Measurements from ENCODE around the gene OCSTAMP.
A peak's percentile ranks its signal among the peaks of the same experiment; 100 is the strongest.

The OCSTAMP gene

DNA sequence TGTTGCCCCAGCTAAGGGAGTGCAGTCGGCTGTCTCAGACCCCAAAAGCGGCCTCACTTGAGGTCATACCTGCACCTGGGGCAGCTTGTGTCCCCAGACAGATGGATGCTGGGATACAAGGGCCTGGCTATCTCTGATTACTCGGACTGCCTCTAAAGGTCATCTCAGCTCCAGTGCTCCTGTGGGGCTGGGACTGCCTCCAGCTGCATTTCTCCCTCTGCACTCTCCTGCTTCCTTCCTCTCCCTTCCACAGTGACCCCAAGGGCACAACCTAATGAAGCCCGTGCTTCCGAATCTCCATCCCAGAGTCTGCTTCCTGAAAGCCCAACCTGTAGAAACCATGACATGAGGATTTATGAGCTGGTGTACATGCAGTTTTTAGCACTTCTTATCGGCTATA lies 22.8 kb upstream of the OCSTAMP start:
- peak in 1 of 56 donors; percentile 10 for DNase-seq

DNA sequence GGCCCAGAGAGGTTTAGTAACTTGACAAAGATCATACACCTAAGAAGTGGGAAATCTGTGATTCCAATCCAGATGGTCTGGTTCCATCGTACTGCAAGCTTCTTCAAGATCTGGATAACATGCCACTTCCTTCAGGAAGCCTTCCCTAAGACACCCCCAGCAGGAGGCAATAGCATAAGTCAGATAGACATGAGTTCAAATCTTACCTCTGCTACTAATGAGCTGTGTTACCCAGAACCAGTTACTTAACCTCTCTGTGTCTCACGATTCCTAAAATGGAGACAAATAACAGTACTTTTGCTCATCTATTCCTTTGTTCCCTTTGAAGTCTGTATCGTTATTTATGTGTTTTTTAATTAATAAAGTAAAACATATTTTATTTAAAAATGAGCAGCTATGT lies 22.3 kb upstream of the OCSTAMP start:
- no peak for DNase-seq

DNA sequence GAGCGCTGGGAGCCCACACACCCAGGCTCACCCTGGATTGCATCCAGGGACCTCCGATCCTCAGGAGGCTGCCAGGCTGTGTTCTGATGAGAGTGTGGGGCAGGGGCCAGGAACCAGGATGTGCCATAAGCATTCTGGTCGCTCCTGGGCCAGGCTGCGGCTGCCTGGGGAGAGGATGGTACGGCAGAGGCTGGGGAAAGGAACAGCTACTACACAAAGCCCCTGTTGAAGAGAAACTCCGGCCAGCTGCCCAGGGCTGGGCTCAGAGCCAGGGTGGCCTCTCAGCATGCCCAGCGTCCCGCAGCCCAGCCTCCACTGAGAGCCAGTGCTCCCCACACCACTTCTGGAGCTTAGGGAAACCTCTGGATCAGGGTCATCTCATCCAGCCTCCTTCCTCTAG lies 21.7 kb upstream of the OCSTAMP start:
- DNase-seq: peak; percentile 39 to 97 (median 92)

DNA sequence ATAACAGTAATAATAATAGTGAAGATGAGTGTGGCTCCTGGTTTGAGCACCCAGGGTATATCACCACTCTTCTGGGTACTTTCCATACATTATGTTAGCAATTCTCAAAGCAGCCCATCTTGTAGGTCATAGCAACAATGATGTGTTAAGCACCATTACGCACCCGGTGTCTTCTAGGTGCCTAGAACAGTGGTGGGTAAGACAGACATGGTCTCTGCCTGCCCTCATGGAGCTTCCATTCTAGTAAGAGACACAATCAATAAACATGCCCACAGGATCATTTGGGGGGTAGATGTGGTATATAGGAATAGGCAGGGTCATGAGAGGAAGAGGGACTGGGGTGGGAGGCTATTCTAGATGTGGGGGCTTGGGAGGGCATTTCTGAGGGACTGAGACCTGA lies 21.0 kb upstream of the OCSTAMP start:
- DNase-seq: no peak

DNA sequence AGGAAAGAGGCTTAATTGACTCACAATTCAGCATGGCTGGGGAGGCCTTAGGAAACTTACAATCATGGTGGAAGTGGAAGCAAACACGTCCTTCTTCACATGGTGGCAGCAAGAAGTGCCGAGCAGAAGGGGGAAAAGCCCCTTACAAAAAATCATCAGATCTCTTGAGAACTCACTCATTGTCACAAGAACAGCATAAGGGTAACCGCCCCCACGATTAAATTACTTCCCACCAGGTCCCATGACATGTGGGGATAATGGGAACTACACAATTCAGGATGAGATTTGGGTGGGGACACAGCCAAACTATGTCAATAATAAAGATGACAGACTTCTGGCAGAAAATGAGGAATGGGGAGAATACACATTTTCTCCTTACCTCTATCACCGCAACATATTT lies 20.5 kb upstream of the OCSTAMP start:
- no peak for DNase-seq

DNA sequence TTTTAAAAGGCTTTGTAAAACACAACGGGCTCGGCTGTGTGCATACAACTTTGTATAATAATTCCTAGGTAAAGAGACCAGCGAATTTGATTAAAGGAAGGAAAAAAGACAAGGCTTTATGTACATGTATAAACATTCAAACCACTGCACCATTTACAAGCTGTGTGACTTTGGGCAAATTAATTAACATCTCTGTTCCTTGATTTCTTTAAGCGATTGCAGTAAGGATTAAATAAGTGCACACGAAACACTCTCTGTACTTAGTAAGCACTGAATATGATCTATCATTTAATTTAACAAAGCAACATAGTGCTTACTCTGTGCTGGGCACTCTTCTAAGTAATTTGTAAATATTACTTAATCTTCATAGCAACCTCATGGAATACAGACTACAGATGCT lies 19.5 kb upstream of the OCSTAMP start:
- DNase-seq: no peak

DNA sequence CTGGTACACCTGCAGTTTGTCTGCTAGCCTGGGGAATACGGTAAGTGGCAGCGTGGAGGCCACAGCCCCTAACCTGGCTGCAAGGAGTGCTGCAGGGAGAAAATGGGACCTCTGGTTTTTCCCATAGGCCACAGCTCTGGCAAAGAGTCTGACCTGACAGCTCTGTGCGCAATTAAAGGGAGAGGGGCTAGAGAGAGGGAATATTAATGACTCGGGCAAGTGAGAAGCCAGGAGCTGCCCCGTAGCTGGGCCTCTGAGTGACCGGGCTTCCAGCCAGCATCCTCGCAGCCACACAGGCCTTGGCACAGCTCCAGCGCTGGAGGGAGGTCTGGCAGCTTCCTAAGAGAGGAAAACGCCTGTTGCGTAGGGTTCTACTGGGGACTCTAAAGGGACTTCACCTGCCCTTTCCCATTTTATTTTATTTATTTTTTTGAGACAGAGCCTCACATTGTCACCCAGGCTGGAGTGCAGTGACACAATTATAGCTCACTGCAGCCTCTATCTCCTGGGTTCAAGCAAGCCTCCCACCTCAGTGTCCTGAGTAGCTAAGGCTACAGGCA lies 18.2 kb upstream of the OCSTAMP start:
- DNase-seq: peak in 55 of 56 donors; percentile 52 to 97 (median 86)

DNA sequence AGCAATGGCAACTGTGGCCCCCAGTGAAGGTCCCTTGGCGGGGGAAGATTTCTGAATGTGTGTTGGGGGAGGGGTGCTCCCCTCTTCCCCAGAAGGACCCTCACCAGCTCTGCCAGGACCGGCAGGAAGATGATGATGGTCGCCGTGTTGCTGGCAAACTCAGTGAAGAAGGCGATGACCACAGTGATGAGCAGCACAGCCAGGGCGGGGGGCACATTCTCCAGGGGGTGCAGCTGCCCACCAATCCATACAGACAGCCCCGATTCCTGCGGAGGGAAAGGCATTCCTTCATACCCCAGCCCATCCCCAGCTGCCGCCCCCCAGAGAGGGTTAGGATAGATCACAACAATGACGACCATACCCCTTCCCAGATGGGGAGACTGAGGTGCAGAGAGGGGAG lies 15.7 kb upstream of the OCSTAMP start:
- no peak for DNase-seq

DNA sequence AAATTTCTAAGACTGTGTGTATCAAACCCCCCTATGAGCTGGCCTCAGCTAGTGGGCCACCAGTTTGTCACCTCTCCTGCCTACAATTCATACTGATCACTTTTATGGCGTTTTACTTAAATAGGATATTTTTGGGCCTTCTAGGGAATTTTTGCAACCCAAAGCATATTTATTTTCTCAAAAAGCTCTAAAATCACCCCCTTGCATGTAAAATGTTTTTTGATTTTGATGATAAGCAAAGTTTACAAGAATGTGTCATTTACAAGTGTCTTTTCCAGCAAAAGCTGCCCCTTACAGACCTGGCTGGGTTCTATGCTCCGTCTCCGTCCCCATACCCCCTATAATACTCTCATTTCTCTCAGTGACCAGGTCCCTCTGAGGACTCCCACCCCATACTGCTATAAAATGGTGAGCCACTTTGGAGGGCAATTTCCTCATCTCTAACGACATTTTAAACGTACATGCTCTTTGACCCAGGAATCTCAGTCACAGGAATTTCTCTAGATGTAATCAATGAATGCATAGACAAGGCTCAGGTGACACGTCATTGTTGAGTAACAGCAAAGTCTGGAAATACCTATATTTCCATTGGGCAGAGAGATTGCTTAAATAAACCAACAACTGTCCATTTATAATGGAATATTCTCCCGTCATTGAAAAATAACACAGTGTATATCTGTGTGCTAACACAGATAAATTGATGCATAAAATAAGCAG lies 13.9 kb upstream of the OCSTAMP start:
- no peak for DNase-seq

DNA sequence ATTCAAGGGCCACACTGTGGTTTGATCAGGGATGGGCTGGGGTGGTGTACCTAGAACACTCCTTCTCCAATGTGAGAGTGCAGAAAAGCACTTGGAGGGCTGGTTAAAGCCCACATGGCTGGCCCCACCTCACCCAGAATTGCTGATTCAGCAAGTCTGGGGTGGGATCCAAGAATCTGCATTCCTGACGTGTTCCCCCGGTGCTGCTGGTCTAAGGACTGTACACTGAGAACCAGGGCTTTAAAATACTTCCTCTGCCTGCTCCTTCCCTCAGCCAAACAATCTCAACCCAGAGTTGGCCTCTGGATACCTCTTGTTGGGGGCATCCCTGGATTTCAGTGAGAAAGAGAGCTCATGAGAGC lies 13.4 kb upstream of the OCSTAMP start:
- DNase-seq: peak in 5 of 56 donors; percentile 9 to 44 (median 38)

DNA sequence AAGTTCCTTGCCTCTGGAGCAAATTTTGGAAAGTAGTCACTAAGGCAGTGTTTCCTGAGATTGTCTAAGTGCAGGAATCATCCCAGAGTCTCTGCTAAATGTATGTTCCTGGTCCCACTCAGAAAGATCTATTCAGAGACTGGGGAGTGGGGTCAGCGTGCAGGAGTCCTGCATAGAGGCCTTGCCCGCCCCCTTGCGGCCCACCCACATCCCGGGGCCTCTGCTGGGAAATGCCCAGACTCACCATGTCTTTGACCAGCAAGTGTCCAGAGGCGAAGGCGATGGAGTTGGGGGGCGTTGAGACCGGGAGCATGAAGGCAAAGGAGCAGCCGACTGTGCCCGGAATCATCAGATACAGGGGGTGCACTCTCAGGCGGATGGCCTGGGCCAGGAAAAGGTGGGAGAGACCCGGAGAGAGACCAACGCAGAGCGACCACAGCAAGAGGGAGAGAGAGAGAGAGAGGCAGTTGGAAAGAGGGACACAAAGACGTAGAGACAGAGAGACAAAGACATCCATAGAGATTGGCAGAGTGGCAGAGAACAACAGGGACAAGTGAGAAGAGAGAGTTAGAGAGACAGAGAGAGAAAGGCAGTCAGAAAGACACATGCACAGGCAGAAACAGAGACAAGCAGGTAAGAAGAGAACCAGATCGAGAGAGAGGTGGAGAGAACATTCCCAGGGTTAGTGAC lies 12.9 kb upstream of the OCSTAMP start:
- DNase-seq: peak in 31 of 56 donors; percentile 15 to 68 (median 39)

DNA sequence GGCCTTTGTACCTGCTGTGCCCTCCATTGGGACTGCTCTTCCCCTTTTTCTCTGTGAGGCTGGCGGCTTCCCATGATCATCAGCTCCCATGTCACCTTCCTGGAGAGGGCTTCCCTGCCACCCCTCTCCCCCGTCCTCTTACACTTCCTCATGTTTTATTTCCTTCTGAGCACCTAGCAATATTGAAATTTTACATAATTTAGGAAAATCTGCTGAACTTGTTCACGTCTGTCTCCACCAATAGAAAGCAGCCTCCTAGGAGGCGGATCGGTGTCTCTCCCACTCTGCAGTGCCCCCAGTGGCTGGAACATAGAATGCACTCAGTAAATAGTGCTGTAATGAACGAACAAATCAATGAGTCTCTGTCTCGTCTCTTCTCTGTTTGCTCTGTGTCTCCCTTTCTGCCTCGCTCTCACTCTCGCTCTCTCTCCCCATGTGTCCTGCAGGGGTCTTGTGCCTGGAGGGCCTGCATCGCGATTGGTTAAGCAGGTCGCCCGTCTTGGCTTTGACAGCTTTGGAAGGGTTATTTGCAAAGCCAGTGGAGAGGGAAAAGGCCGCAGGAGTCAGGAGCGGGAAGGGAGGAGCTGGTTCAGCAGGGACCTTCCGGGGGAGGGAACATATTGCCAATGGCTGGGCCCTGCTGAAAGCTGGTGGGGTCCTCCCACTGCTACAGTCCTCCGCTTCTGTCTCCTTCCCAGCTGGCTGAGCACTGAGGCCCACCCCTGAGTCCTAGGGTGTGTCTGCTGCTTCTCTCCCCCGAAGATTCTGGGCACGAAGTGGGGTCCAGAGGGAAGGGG lies 12.1 kb upstream of the OCSTAMP start:
- peak in 53 of 56 donors; percentile 24 to 91 (median 76) for DNase-seq

DNA sequence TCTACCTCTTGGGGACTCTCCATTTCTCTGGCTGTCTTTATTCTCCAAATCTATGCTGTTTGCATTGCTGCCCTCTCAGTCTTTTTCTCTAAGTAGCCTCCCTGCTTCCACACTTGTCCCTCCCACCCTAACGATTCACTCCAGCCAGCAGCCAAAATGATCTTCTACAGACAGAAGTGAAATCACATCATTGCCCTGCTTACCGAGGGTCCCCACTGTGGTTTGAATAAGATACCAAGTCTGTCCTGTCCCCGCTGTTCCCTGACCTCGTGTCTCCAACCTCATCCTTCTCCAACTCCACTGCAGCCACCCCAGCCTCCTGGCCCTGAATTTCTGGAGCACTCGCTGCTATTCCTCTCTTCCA lies 11.5 kb upstream of the OCSTAMP start:
- peak in 2 of 56 donors; percentile 37 to 46 for DNase-seq

DNA sequence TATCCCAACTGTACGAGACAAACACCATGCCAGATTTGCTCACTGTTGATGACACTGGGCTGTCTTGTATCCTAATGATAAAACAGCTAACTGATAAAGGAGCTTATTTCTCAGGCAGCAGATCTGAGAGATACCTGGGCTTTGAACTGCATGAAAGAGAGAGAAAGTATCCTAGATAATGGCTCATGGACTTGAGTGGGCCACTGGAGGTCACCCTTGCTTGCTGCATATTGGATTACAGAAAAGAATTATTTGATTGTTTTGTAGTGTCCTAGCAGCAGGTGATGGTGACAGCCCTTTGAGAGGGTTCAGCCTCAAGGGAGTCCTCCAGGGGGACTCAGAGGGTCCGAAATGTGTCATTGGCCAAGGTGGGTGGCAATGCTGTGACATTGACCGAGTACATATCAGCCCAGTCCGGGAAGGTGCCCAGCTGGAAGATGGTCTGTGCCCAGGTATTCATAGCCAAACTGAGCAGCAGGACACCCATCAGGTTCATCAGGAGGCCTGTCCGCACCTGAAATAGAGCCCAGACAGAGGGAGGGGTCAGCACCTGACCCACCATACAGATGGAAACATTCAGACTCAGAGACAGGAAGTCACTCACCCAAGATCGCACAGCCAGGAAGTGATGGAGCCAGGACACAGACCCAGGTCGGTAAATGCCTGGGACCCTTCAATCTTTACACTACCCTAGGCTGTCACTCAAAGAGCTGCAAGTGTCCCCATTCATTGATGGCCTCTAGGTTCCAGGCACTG lies 9.4 kb upstream of the OCSTAMP start:
- DNase-seq: peak in 19 of 56 donors; percentile 5 to 61 (median 34)

DNA sequence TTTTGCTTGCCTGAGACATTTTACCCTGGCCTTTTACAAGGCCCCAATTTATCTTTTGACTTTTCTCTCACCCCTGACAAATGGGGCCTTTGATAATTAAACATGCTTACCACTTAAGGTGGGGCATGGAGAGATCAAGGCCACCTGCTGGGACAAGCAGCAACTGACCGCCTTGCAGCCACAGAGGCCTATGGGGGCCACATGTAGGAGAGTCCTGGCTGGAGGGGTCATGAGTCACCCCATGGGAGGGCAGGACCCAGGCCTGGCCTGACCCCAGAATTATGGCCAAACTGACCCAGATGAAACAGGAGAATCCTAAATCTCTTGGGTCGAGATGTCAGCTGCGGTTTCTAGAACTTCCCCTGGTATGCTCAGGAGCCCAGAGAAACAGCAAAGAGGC lies 8.5 kb upstream of the OCSTAMP start:
- no peak for DNase-seq

DNA sequence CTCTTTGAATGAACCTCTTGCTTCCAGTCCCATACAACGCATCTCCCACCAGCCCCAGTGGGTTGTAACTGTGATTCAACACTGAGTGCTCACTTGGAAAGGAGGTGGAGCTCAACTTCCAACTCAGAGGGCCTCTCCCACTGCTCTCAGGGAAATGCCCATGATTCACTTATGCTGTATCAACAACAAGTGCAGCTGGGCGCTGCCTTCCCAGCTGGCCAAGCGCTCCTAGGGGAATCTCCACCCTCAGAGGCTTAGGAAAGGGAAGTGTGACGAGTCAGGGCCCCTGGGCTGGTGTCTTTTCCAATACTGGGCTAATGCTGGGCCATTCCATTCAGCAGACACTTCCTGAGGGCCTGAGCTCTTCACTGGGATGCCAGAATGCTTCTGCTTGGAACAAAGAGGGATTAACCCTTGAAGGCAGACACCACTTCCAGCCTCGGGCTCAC lies 8.1 kb upstream of the OCSTAMP start:
- DNase-seq: peak in 22 of 56 donors; percentile 6 to 70 (median 30)

DNA sequence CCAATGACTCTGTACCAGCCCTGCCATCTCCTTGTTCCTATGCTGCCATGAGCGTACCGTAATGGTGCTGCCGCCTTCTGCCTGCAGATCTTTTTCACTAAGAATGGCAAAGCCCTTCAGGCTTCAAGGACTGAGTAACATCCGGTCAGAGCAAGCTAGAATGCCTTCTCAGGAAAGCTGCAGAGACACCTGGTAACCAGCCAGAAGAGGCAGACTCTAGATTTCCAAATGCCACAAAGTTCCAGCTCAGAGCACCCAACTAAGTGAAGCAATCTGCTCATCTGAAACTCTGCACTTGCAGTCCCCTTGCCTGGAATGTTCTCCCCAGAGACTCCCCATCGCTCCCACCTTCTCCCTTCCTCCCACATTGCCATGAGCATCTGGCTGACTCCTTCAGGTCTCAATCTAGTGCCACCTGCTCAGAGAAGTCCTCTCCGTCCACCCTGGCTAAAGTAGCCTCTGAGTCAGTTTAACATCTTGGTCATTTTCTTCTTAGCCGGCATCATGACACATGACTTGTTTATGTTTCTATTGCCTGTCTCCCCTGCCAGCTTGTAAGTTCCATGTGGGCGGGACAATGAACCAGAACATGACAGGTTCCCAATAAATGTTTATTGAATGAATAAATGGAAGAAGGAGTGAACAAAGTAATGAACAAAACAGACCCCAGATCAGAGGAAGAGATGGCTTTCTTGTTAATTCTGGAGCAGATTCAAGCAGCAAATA lies 6.9 kb upstream of the OCSTAMP start:
- no peak for DNase-seq

DNA sequence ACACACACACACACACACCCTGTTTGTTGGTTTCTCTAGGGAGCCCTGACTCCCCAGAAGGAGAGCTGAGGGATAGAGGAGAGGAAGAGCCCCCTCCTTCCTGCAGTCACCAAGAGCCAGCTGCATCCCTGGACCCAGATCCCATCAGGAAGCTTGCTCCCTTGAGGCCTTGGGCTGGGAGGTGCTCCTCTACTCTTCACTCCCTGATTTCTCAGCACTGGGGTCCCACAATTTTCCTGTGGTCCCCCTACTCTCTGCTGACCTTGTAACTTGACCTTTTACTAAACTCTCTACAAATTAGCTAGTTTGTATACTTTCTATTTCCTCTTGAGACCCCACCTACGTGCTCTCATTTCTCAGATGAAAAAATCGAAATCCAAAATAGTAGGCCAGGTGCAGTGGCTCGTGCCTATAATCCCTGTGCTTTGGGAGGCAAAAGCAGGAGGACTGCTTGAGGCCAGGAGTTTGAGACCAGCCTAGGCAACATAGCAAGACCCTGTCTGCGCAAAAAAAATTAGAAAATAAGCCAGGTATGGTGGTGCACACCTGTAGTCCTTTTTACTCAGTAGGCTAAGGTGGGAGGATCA lies 5.0 kb upstream of the OCSTAMP start:
- no peak for DNase-seq

DNA sequence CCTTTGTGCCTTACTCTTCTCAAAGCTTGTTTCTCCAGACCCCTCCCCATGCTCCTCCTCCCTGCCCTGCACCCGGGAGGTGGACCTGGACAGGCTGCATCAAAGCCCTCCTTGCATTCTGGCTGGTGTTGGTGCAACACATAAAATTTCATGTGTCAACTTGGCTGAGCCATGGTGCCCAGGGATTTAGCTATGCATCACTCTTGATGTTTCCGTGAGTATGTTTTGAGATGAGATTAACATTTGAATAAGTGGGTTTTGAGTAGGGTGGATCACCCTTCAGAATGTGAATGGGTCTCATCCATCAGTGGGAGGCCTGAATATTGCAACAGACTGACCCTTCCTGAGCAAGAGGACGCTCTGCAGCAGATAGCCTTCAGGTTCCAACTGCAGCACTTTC lies 4.4 kb upstream of the OCSTAMP start:
- DNase-seq: no peak

DNA sequence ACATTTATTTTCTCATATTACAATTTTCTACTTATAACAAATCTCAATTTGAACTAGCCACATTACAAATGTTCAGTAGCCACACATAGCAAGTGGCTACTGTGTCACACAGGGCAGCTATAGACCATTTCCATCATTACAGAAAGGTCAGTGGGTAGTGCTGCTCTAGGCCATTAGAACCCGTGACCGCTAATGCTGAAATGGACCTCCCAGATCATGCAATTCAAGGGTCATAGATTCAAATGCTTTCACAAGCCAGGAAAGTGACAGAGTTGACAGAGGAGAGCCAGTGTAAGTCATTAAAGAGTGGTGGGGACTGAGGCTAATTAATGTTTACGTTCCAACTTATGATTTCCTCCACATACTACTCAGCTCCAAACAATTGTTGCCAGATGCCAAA lies 3.5 kb upstream of the OCSTAMP start:
- no peak for DNase-seq
